Activated CD8-positive, alpha-beta memory T cell treated with anti-CD3 and anti-CD28 coated beads, Interleukin-2, amount 50 U/mL, for 24 hours (primary cell): ENCODE results near the gene SERGEF.

ENCODE experiments used
- DNase-seq: peaks from one replicate; pipeline ENCODE4 v3.0.0-alpha.2; 2020; ENCODE audit errors: extremely low read depth

SERGEF gene

GRCh38 chr11:17771841-17772401, 240.9 kb downstream of the SERGEF start:
- DNase-seq, result no peak

- DNase-seq, result no peak
Observed at GRCh38 chr11:17771415-17771814, 241.4 kb downstream of the SERGEF start.

GRCh38 chr11:17770917-17771316, 241.9 kb downstream of the SERGEF start:
- DNase-seq, result no peak

GRCh38 chr11:17770048-17770652, 242.7 kb downstream of the SERGEF start:
- no peak for DNase-seq

GRCh38 chr11:17769218-17769617, 243.6 kb downstream of the SERGEF start:
- no peak for DNase-seq

GRCh38 chr11:17768547-17768946, 244.3 kb downstream of the SERGEF start:
- DNase-seq, result no peak

GRCh38 chr11:17767914-17768313, 244.9 kb downstream of the SERGEF start:
- no peak for DNase-seq

- no peak for DNase-seq
Observed at GRCh38 chr11:17767301-17767885, 245.5 kb downstream of the SERGEF start.

GRCh38 chr11:17766590-17766989, 246.3 kb downstream of the SERGEF start:
- DNase-seq, result no peak

- DNase-seq, result no peak
Observed at GRCh38 chr11:17766073-17766359, 246.8 kb downstream of the SERGEF start.

GRCh38 chr11:17765356-17766072, 247.3 kb downstream of the SERGEF start:
- no peak for DNase-seq

- DNase-seq, result no peak
Observed at GRCh38 chr11:17764446-17765218, 248.2 kb downstream of the SERGEF start.

- DNase-seq, result no peak
Observed at GRCh38 chr11:17763703-17764102, 249.1 kb downstream of the SERGEF start.

- DNase-seq, result no peak
Observed at GRCh38 chr11:17763244-17763643, 249.6 kb downstream of the SERGEF start.

- DNase-seq, result no peak
Observed at GRCh38 chr11:17762309-17762974, 250.4 kb downstream of the SERGEF start.

- DNase-seq, result no peak
Observed at GRCh38 chr11:17760102-17761029, 252.5 kb downstream of the SERGEF start.

GRCh38 chr11:17755891-17756290, 257.0 kb downstream of the SERGEF start:
- no peak for DNase-seq

GRCh38 chr11:17753641-17754040, 259.2 kb downstream of the SERGEF start:
- DNase-seq, result no peak

GRCh38 chr11:17753153-17753552, 259.7 kb downstream of the SERGEF start:
- DNase-seq, result no peak

- no peak for DNase-seq
Observed at GRCh38 chr11:17752144-17752543, 260.7 kb downstream of the SERGEF start.

GRCh38 chr11:17751558-17751957, 261.3 kb downstream of the SERGEF start:
- no peak for DNase-seq
